GM18873 (cell line): ENCODE data around the gene ZNF540.
"Not testable (repeated sequence)": the region's sequence is repeated elsewhere in the genome, so short reads cannot be mapped to it uniquely, and the experiment has no call there.

Experiments
- ATAC-seq: cut with Tn5 transposase; IDR thresholded peaks from one replicate; pipeline ENCODE4 v1.9.1; 2021; ENCODE audit warnings: mild to moderate bottlenecking, moderate library complexity, moderate number of reproducible peaks; ENCODE audit not compliant: unreplicated experiment, low FRiP score

ZNF540 gene

DNA sequence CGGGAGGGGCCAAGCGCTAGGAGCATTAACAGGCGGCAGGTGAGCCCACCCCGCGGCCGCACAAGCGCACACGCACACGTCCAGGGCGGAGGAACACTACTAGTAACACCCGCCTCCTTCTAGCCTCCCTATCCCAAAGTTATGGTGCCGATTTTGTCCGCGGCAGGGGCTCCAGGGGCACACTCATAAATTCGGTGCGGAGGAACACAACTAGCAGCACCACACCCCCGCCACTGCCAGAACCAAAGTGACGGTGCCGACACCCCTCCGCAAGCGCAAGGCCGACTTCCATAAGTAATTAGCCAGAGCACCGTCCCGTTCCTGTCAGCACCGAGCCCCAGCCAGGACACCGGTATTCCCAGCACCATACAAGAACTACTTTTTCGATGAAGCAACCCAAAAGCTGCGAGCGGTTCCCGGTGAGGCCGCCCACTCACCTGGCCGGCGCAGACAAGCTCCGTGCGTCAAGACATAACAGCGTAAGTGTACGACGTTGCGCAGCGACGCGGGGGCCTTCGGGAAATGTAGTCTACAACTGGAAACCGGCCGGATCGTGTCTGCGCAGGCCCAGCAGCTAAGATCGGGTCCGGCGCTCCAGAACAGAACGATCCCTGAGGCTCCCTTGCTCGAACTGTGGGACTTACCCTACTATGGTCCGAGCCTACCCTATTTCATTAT, at the start of gene ZNF540, which contains the start of gene ZNF571:
TSS of gene ZNF540 (plus strand) at position 573 of the 678 bp plus-strand sequence. CDS start 3,572 bp downstream, outside the sequence.
TSS of gene ZNF571 (minus strand) at position 489 of the 678 bp plus-strand sequence. CDS start 8,116 bp downstream, outside the sequence.
- peak; percentile 90 for ATAC-seq

DNA sequence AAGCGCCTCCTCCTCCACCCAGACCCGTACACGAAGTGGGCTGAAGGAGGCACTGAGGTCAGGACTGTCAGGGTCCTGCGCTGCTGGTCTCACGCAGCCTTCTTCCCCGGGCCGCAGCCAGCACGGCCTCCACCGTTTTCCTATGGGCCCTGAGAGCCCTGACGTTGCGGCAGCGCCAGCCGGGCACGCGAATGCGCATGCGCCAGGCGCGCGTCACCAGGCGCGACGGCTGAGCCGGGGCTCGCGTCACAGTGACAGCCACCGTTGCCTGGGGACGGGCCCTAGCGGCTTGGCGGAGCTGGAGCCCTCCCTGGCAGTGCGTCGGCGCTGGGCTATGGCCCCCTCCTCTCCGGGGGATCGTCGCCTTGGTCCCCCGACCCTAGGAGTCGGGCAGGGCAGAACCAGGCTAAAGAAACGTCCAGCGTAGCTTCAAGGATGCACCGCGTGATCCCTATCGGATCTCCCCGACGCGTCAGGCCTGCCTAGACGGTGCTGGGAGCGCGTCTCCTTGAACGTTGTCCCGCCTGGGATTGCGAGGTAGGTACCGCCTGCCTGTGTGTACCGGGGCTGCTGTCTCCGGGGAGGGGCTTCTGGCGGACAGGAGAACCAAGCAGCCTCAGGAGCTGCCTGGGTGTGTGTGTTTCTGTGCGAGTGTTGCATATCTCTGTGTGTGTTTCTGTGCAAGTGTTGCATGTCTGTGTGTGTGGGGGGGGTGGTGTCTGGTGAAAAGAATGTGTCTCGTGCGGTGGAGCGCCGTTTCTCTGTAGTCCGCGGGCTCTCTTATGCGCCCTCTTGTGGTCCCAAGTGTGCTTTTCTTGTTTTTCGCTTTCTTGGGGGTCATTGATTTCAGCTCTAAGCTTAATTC, 43.3 kb upstream of the ZNF540 start:
- ATAC-seq, result no peak

DNA sequence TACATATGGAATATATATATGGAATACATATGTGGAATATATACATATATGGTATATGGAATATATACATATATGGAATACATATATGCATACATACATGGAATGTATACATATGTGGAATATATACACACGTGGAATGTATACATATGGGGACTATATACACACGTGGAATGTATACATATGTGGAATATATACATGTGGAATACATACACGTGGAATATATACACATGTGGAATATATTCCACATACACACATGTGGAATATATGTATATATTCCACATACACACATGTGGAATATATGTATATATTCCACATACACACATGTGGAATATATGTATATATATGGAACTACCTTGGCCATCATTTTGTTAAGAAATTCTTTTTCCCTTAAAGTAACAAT, 31.2 kb upstream of the ZNF540 start:
- no peak for ATAC-seq

DNA sequence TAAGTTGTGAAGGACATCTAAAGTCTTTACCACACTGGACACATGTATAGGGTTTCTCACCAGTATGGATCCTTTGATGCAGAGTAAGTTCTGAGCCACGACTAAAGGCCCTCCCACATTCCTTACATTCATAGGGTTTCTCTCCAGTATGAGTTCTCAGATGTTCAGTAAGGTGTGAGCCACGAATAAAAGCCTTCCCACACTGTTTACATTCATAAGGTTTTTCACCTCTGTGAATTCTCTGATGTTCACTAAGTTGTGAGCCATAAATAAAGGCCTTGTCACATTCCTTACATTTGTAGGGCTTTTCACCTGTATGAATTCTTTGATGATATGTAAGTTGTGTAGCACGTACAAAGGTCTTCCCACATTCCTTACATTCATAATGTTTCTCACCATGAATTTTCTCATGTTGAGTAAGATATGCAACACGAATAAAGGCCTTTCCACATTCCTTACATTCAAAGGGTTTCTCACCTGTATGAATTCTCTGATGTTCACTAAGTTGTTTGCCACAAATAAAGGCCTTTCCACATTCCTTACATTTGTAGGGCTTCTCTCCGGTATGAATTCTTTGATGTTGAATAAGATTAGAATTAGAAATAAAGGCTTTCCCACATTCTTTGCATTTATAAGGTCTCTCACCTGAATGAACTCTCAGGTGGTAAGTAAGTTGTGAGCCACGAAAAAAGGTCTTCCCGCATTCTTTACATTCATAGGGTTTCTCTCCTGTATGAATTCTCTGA, 29.9 kb upstream of the ZNF540 start:
- ATAC-seq, result no peak

DNA sequence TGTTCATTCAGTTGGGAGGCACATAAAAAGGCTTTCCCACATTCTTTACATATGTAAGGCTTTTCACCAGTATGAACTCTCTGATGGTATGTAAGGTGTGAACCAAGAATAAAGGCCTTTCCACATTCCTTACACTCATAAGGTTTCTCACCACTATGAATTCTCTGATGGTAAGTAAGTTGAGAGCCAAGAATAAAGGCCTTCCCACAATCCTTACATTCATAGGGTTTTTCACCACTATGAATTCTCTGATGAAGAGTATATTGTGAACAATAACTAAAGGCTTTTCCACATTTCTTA, 29.4 kb upstream of the ZNF540 start:
- no peak for ATAC-seq

DNA sequence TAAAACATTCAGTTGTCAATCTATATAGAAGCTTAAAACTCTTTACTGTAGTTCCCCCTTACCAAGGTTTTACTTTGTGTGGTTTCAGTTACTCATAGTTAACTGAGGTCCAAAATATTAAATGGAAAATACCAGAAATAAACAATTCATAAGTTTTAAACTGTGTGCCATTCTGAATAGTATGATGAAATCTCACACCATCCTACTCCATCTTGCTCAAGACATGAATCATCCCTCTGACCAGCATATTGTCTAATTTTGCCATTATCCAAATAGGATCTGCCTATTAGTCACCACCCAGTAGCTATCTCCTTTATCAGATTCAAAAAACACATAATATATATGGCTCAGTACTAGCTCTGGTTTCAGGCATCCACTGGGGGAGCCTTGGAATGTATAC, 22.5 kb upstream of the ZNF540 start:
- no peak for ATAC-seq

DNA sequence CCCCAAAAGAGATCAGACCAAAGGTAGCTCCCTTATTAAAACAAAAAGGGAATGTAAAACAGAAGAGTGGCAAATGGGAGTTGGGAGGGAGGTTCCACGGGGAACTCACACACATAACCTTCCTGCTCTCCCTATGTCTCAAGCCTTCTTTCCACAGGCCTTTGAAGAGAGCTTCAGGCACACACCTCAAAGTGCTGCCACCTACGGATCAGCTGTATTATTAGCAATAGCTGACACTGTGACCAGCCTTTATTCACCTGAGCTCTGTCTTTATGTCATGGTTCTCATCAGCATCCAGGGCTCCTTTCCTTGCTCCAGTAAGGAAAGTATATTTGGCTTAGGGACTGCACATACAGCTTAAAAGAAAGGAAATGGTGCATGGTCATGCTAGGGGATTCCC, 11.3 kb upstream of the ZNF540 start:
- no peak for ATAC-seq

DNA sequence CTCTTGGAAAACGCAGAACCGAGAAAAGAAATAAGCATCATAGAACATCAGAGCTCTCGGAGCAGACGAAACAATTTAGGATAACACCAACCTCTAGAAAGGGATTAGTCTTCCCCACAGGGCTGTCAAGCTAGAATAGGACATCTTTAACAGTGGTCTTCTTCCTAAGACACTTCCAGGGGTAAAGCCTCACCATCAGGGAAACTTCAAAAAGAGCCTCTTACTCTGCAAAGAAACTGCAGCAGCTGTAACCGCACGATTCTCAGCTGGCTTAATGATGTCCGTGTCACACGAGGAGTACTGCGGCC, 726 bp upstream of the ZNF540 start:
- ATAC-seq, result no peak

DNA sequence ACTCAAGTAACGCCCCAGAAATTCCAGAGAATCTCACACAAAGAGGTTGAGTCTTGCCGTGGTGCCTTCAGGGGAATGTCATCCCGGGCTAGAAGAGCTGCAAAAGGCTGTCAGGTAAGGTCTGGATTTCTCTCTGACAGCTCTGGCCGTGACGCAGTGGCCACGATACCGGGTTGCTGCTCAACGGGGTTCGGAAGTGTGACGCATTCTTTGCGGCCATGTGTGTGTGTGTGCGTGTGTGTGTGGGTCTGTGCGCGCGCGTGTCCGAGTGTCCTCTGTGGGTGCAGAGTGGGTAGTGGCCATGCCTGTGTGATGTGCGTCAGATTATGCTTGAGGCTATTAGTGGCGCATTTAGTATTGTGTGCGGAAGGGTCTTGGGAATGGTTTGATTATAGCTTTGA, 306 bp downstream of the ZNF540 start:
- ATAC-seq, result peak; percentile 13

DNA sequence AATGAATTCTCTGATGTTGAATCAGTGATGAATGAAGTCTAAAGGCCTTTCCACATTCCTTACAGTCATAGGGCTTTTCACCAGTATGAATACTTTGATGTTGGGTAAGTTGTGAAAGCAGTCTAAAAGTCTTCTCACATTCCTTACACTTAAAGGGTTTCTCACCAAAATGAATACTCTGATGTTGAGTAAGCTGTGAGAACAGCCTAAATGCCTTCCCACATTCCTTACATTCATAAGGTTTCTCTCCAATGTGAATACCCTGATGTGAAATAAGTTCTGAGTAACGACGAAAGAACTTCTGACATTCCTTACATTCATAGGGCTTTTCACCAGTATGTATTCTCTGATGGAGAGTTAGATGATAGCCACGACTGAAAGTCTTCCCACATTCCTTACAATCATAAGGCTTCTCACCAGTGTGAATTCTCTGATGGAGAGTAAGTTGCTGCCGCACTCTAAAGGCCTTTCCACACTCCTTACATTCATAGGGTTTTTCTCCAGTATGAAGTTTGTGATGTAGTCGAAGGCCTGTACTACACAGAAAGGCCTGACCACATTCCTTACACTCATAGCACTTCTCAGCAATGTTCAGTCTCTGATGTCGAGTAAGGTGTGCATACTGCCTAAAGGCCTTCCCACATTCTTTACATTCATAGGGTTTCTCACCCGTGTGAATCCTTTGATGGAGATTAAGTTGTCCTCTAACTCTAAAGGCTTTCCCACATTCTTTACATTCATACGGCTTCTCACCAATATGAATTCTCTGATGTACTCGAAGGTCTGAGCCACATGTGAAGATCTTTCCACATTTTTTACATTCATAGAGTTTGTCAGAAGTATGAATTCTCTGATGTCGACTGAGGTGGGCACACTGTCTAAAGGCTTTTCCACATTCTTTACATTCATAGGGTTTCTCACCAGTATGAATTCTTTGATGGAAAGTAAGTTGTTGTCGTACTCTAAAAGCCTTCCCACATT, 40.7 kb downstream of the ZNF540 start:
- no peak for ATAC-seq

DNA sequence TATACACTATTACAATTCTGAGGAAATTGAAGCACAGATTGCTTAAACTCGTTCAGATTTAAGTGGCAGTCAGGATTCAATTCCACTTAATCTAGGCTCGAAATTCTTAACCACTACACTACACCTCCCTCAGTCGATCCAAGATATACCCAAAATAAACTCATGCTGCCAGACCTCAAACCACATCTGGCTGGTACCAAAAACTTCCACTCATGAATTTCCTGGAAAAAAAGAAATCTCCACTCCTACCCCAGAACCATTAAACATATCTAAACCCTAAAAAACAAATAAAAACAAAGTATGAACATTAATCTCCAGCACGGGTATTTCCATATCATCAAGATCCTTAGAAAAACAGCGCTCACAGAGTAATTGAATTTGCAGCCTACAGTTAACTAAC, 59.4 kb downstream of the ZNF540 start:
- ATAC-seq, result no peak

DNA sequence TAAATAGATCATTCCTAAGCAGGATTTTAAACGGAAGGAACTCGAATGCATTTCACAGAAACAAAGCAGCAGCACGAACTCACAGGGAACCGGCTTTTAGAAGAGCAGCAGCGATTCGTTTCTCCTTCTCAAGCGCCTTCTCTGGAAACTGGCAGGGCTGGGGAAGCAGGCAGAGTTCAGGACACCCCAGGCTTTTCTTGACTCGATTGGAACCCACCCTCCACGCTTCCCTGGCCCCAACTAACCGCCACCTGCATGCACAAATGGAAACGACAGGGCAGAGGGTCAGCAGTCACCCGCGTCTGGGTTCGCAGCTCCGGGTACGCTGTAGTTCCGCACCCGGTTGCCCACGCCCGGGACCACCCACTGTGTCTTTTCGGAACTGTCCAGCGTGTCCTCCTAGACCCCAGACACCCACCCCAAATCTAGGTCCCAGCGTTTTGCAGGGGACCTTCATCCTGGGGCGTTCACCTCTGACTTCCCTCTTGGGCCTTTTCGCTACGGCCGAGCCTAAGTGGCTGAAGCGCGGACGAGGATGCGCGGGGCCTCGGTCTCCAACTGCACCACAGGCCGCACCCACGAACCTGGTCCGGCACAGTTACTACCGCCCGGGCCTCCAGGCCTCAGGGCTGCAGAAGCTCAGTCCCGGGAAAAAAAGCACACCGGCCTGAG, 60.1 kb downstream of the ZNF540 start:
- ATAC-seq, result peak; percentile 43

DNA sequence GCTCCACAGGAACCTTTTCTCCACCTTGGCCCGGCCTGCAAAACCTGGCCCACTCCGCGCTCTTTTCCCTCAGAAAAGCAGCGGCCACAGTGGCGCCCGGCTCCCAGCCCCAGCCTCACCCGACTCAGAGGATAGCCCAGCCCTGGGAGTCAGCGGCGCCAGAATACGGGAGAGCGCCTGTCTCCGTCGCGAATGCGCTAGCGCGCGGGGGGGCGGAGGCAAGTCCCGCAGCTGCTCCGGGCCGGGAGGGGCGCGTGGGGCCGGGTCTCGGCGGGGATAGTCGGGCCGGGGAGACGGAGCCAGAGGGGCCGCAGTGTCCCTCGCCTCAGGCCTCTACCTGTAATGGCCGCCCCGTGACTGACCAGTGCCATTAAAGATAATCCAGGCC, 60.6 kb downstream of the ZNF540 start, which contains the start of gene ZFP30:
TSS of gene ZFP30 (minus strand) at position 165 of the 388 bp plus-strand sequence. CDS start 7,643 bp downstream, outside the sequence.
- peak; percentile 36 for ATAC-seq

DNA sequence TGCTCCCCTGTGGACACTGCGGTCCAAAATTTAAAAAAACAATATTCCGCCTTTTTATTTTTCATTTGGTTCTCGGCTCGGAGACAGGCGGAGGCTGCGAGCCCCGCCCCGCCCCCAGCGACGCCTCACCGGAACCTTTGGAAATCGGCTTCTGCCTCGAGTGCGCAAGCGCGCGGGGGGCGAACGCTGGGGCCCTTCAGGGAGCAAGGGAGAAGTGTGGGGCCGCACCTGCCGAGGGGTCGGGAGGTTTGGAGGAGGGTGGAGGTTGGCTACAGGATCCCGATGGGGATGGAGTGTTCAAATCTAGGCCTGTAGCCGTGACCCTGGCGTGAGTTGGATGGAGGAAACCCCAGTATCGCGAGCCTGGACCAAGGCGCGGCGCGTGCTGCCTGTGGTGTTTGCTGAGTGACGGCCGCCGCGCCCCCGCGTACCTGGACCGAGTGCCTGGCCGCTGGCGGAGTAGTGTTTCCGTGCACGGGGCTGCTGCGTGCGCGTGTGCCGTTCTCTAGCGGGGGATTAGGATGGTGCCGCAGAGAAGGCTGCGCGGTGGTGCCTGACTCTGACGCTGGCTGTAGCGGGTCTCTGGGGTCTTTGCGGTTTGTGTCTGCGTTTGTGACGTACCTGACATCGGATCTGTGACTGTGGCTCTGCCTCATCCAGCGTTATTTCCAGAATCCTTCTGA, 61.2 kb downstream of the ZNF540 start:
- peak; percentile 54 for ATAC-seq

DNA sequence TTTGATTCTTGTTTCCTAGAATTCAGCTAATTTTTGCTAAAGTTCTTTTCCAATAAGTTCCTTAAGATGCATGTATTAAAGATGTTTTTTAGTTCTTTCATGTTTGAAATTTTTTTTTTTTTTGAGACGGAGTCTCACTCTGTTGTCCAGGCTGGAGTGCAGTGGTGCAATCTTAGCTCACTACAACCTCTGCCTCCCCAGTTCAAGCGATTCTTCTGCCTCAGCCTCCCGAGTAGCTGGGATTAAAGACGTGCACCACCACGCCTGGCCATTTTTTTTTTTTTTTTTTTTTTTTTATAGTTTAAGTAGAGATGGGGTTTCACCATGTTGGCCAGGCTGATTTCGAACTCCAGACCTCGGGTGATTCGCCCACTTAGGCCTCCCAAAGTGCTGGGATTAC, 62.5 kb downstream of the ZNF540 start:
- ATAC-seq, result not testable (repeated sequence)
